HG02623 (cell line): Measurements from ENCODE around the gene SPATA3.
"Not testable (repeated sequence)": the region's sequence is repeated elsewhere in the genome, so short reads cannot be mapped to it uniquely, and the experiment has no call there.

Experiments
- ATAC-seq: cut with Tn5 transposase; IDR thresholded peaks from one replicate; pipeline ENCODE4 v1.9.1; 2021; ENCODE audit warnings: moderate library complexity; ENCODE audit not compliant: unreplicated experiment

The SPATA3 gene

DNA sequence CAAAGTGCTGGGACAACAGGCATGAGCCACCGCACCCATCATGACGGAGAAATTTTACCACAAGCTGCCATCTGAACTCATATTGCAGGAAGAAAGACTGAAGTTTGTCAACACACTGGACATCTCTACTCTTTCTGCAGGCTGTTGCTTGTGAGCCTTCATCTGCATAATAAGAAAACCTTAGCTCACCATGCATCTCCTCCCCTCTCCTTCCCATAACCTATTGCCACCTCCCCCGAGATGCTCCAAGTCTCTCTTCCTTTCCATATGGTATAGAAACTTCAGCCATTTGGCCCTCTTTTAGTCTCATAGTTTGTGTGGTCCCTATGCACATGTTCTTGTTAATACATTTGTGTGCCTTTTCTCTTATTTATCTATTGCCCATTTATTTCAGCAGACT, 22.3 kb downstream of the SPATA3 start:
- no peak for ATAC-seq

DNA sequence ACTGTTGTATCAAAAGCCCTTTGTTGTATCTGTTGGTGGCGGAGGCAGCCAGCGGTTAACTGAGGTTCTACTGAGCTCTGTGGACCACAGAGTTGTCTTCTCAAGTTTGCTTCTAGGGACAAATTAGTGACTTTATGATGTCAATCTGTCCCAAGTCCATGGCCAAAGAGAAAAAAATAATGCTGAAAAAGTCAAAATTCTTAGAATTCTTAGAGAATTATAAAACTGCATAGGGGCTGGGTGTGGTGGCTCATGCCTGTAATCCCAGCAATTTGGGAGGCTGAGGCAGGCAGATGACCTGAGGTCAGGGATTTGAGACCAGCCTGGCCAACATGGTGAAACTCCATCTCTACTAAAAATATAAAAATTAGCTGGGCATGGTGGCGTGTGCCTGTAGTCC, 29.1 kb downstream of the SPATA3 start:
- ATAC-seq = not testable (repeated sequence)

DNA sequence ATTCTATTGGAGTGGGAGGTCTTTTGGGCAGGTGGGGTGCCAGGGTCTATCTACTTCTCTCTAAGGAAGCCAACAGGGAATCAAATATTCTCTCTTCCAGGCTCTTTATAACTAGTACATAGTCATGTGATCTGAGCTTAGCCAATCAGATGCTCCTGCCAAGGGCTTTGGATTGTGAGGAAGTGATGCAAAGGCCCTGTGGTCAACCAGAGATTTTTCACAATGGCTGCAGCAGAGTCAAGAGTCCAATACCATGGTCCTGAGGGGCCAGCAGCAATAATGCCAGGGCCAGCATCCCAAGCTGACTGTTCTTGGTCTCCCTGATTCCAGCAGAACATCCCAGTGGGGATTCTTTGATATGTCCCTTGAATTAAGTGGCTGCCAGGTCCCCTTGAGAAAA, 33.0 kb downstream of the SPATA3 start:
- ATAC-seq = no peak

DNA sequence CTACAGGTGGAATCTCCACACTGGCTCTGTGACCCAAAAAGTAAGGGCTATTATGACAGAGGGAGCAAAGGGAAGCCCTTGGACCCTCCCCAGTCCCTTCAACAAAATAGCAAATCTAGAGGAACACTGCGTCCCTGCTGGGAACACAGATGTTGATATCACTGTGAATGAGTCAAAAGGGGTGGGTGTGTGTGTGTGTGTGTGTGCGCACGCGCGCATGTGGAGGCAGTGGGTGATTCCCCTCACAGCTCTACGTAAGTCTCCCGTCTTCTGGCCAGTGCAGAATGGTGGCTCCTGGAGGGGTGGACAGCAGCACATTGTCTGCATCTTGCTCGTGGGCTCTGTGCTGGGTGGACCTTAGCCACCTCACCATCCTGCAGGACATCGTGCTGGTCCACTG, 33.6 kb downstream of the SPATA3 start:
- ATAC-seq = no peak

DNA sequence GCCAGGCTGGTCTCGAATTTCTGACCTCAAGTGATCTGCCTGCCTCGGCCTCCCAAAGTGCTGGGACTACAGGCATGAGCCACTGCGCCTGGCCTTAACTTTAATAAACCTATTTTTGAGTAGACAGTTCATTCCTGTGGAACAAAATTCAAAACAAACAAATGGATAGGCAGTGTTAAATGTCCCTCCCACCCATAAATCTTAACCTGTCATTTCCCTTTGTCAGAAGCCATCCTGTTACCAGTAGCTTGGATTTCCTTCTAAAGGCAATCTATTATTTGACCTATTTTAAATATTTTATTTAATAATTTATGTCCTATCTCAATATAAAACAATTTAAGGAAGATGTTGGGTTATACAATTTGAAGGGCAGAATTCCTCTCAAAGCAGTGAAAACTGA, 34.8 kb downstream of the SPATA3 start:
- ATAC-seq = no peak

DNA sequence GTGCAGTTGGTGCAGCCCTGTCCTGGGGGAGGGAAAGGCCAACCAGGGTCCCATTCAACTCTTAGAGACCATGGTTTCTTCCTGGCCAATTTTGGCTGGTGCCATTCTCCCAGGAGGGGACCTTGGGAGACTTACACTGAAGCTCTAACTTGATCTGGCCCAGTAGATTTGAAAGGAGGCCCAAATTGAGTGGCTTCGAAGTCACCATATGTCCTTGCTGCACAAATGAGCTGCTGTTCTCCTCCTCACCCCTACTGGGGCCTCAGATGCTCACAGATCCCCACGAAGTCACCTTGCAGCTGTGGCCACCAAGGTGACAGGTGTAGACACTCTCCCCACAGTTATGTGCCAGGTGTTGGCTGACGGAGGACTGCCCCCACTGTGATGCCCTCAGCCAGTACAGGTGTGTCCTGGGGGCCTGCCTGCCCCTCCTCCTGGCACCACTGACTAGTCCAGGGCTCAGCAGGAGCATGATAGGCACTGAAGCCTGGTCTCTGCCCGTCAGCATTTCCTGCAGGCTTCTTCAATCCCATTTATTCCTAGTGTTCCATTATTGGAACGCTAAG, 36.7 kb downstream of the SPATA3 start:
- ATAC-seq = no peak

DNA sequence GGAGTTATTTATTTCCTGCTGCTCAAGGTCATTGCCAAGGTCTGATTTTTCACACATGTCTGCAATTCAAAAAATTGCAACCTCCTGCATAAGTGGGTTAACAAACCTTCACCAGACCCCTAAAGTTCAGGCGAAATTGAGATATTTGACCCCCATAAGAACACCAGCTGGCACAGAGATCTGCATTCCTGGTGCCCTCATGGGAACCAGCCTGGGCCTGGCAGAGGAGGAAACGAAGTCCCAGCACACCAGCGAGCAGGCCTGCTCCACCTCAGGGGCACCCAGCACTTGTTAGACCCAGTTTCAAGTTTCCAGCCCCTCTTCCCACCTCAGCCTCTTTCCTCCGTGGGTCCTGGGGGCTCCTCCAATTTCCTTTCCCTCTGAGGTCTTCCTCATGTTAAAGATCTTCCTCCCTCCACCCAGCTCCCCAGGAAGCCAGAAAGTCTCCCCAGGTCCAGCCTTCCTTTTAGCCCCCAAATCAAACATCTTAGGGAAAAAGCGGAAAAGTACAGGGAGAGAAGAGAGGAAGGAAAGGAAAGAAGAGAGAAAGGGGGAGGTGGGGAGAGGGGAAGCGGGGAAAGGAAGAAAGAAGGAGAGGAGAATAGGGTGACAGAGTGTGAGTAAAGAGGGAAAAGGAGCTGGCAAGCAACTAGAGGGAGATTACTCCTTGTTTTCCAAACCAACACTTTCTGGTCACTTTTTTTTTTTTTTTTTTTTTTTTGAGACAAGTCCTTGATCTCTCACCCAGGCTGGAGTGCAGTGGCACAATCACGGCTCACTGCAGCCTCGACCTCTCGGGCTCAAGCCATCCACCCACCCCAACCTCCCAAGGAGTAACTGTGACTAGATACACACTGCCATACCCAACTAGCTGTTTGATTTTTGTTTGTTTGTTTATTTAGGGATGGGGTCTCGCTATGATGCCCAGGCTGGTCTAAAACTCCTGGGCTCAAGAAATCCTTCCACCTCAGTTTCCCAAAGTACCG, 37.5 kb downstream of the SPATA3 start:
- no peak for ATAC-seq

DNA sequence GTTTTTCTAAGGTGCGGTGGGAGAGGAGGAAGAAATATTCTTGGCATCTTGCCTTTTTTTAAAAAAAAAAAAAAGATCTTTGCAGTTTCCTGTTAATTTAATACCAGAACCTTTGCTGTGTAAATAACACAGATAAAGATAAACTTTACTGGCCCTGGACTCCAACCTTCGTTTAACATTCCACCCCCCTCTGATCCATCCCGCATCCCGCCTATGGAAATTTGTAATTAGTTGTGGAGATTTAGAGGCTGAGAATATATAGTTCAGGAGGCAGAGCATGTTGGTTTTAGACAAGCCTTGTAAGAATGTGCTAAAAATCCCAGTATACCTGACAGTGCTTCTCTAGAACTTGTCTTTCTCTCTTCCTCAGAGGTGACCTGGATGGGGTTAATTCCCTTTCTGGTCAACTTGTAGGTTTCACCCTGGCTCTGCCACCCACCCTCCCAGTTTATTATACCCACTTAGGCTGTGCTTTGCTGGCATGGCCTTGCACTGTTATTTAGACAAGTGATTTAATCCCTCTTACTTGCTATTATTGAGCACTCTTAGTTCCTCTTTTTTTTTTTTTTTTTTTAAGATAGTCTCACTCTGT, 38.5 kb downstream of the SPATA3 start:
- ATAC-seq = no peak

DNA sequence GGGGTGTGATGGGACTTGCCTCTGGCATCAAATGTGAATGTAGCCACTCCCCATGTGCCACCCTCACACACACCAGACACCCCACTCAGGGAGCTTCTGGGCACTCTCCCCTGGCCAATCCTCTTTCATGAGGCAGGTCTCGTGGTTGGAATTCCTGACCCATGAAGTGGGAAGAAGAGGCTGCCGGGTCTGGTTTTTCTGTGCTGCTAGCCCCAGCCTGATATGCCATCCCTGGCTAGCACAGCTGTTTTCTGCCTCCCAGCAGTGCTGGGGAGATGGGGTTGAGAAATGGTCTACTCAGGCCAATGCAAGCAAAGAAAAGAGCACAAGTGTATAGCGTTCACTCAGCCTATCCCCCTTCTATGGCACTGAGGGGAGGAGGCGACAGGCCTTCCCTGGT, 40.2 kb downstream of the SPATA3 start:
- ATAC-seq = no peak

DNA sequence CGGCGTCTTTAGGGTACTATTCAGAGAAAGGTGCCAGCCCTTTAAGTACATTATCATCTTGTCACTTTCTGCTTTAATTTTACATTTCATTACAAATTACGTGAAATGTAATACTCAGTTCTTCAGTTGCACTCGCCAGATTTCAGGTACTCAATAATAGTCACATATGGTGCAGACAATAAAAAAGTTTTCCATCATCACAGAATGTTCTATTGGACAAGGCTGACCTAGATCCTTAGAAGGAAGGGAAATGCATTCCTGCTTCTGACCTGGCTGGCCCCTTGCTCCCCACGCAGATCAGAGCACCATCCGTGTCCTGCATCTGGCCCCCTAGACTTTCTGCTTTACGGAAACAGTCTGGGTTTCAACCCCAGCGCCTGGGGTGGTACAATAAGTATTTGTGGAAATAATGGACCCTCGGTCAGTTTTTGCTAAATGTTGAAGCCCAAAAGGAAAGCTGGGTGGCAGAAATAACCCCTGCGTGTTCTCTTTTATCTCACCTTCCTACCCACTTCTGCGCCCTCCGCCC, 40.7 kb downstream of the SPATA3 start:
- no peak for ATAC-seq

DNA sequence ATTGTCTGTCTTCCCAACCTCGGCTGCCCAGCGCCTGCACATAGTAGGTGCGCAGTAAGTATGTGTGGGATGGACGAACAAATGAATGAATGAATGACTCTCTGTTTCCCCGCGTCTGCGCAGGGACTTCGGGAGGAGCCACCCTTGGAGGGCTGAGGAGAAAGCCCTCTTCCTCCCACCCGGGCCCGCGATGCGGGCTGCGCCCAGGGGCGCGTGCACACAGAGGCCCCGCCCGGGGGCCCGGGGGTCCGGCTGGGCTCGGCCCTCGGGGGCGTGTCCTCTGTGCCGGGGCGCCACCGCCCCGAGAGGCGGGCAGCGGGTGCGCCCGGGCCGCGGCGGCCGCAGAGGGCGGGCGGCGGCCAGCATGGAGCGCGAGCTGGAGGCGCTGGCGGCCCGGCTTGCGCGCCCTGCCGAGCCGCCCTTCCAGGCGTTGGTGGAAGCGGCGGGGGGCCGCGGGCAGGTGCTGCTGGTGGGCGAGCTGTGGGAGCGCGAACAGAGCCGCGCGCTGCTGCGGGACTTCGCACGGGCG, 41.3 kb downstream of the SPATA3 start, which contains the start of gene C2orf72:
Gene C2orf72 (plus strand): TSS at position 322 of the 529 bp plus-strand sequence. CDS start 43 bp downstream, at position 365.
- ATAC-seq = no peak

DNA sequence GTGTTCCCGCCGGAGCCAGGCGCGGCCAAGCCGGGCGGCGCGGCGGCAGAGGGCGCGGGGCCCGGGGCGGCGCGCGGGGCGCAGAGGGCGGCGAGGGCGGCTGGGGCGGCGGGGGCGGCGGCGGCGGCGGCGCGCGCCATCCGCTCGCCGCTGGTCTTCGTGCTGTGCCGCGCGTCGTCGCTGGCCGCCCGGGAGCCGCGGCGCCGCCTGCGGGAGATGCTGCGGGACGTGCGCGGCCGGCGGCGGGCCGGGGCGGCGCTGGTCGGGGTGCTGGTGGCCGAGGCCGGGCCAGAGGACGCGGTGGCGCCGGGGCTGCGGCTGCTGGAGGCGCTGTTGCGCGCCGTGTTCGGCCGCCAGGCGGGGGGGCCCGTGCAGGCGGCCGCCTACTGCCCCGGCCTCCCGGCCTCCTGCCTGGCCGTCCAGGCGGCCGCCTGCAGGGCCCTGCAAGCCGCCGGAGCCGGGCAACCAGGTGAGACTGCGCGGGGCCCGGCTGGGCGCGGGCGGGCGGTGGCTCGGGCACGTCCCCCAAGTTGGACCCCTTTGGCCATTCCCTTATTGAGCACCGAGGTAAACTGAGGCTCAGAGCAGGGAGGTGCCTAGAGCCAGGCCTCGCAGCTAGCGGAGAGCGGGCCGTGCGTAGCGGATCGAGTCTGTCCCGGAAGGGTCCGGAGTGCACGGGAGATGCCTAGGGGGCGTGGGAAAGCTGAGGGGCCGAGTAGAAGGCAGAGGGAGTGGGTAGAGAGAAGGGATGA, 42.0 kb downstream of the SPATA3 start:
- no peak for ATAC-seq

DNA sequence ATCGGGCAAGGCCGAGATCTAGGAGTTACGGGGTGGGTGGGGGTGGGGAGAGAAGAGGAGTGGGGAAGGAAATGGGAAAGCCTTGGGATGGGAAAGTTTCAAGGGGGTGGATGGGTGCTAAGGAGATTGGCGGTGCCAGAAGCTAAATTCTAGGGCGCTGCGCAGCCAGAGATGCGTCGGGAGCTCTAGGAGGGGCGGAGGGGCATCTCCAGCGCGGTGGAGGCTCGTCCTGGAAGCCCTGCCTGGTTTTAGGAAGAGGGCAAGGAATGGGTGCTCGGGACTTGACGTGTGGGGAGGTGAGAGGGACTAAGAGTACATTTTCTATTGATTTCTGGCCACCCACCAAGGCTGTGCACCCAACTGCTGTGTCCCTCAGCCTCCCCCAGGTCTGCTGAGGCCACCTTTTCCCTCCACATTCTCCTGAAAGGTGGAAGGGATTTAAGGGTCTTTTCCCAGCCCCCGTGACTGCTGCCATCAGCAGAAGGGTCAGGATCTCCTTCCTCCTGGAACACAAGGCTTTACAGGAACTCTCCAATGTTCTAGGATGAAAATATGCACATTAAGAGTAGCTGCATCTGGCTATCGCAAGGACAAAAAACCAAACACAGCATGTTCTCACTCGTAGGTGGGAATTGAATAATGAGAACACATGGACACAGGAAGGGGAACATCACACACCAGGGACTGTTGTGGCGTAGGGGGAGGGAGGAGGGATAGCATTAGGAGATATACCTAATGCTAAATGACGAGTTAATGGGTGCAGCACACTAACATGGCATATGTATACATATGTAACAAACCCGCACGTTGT, 42.8 kb downstream of the SPATA3 start:
- ATAC-seq = no peak

DNA sequence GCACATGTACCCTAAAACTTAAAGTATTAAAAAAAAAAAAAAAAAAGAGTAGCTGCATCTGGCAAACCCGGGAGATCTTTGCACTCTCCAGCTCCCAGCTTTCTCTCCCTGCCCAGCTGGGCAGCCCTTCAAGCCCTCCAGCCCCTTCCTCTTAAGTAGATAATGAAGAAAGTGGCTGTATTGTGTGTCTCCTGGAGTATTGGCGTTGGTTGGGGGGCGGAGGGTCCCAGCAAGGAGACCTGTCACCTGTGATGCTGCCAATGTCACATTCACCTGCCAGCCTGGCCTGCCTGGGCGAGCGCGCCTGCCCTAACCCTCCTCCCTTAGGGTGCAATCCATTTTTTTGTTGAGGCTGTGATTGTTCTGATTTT, 43.4 kb downstream of the SPATA3 start:
- no peak for ATAC-seq

DNA sequence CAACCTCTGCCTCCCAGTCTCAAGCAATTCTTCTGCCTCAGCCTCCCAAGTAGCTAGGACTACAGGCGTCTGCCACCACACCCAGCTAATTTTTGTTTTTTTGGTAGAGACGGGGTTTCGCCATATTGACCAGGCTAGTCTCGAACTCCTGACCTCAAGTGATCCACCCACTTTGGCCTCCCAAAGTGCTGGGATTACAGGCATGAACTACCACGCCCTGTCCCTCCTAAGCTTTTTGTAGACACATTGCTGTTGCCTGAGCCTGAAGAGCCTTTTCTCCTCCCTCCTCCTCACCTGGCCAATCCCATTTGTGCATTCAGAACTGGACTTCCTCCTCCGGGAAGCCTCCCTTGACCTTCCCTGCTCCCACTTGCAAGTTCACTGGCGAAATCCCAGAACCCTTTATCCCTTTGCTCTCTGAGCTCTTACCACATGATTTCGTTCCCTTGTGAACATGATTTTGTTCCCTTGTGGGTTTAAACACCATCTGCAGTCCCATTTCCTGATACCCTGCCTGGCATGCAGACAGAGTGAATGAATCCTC, 44.0 kb downstream of the SPATA3 start:
- ATAC-seq = no peak

DNA sequence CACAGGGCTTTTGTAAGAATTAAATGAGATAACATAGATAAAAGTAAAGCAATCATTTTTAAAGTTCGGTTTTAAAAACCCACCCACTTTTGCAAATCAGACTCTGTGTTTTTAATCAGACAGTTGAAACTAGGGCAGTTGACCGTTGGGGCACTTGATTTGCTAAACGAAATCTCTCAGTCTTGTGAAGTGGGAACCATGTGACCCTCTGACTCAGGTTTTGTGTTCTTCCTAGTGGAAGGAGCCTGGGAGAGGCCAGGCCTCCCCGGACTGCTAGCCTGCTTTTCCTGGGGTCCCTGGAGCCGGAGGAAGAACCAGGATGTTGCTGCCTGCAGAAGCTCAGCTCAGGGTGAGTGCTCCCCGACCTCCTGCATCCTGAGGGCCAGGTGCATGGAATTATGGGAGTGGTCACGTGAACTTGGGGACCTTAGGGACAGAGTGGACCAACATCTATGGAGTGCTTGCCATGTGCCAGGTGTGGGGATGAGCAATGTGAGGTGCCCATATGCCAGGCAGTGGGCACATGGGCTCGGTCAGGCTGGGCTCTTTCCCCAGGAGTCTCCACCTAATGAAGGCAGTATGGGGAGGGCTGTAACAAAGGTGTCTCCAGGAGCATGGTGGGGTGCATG, 45.3 kb downstream of the SPATA3 start:
- no peak for ATAC-seq

DNA sequence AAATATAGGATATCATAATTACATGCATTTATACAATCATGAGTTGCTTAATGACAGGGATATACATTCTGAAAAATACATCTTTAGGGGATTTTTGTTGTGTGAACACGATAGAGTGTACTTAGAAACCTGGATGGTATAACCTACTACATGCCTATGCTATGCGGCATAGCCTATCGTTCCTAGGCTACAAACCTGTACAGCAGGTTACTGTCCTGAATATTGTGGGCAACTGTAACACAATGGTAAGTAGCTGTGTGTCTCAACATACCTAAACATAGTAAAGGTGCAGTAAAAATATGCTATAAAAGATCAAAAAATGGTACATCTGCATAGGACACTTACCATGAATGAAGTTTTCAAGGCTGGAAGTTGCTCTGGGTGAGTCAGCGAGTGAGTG, 47.9 kb downstream of the SPATA3 start:
- no peak for ATAC-seq

DNA sequence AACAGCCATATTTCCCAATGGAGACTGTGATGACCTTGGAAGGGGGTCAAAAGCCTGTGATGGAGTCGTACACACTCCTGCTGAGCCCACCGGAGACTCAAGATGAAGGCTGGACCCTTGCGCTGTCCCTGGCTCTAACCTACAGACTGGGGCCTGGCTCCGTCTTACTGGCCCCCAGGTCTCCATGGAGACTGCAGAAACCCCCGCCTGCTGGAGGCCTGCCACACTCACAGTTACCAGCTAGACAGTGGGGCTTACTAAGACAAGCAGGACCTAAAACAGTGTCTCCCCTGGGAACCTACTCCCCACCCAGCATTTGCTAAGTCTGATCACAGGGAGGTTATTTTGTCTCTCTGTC, 51.0 kb downstream of the SPATA3 start:
- no peak for ATAC-seq

DNA sequence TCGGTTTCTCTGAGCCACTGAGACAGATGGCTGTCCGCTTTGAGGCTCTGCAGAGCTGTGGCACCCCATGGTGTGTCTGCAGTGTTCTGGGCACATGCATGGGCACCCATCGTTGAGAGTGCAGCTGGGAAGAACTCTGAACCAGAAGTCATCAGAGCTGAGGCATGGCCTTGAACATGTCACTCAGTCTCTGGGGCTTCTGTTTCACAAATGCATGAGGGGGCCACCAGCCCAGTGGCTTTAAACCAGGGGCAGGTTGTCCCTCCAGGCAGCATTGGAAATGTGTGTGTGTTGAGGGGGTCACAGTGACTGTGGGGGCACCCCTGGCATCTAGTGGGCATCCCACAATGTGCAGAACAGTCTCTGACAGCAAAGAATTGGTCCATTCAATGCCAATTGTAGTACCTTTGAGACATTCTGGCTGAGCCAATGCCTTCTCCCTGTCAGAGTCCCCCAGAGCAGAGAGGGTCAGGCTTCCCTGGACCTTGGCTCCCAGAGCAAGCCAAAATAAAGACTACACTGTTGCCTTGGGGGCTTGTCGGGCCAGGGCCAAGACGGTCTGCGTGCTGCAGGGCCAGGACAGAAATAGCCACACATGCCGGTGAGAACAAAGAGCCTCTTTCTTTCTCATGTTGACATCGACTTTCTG, 51.5 kb downstream of the SPATA3 start:
- no peak for ATAC-seq
